NCI-H146 treated with DMSO at 0.1 percent for 48 hours (cell line): ENCODE measurements around the gene OR2K2.
"Not testable (repeated sequence)": the region's sequence is repeated elsewhere in the genome, so short reads cannot be mapped to it uniquely, and the experiment has no call there.

ENCODE experiments used
- DNase-seq: peaks from one replicate; lab custom pipeline; 2025; ENCODE audit not compliant: unreplicated experiment; lab: John Stamatoyannopoulos, UW

Gene OR2K2, protein sequence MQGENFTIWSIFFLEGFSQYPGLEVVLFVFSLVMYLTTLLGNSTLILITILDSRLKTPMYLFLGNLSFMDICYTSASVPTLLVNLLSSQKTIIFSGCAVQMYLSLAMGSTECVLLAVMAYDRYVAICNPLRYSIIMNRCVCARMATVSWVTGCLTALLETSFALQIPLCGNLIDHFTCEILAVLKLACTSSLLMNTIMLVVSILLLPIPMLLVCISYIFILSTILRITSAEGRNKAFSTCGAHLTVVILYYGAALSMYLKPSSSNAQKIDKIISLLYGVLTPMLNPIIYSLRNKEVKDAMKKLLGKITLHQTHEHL

DNA sequence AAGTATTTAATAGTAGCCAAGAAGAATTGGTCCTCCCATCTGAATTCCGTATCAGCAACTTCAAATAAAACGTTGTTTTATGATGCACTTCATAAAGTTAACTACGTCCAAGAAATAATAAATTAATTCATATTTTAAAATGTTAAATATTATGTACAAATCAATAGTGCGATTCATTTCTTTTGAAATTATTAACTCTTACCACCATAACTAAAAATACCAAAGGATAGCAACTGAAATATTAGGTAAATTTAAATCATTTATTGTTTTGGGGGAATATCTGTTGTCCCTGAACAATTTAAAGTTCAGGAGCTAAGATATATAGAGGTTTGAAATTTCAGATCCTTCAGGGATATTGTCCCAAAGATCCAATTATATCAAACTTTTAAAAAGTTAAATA, at the start of gene OR2K2:
Gene OR2K2 (minus strand): TSS at position 101 of the 400 bp plus-strand sequence. CDS start 1,791 bp downstream, outside the sequence.
- no peak for DNase-seq

DNA sequence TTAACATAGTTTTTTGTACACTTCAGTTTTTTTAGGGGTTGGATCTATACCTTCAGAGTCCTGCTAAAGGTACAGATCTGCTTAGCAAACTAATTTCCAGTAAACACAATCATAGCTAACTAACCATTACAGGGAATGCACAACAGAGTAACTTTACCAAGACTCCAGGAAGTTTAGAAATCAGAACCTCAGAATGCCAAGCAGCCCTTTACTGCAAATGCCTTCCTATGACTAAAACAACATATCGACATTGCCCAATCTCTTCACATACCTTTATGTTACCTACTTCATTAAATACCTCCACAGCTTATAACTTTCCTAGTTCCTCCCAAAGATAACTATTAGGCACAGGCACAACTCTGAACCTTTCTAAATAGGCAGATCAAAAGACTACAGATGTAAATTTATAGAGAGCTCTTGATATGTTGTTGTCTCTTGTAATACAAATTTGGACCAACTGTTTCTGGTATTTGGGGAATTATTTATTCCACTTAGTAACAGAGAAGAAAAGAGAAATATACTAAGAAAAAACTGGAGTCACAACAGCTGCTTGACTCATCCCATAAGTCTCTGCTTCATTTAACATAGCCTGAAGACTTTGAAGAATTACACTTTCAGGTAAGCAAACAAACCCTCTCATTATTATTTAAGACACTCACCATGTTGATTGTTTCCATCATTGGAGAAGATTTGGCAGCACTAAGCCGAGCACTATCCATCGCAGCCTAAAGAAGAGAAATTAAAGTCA, 46.0 kb upstream of the OR2K2 start:
- no peak for DNase-seq

DNA sequence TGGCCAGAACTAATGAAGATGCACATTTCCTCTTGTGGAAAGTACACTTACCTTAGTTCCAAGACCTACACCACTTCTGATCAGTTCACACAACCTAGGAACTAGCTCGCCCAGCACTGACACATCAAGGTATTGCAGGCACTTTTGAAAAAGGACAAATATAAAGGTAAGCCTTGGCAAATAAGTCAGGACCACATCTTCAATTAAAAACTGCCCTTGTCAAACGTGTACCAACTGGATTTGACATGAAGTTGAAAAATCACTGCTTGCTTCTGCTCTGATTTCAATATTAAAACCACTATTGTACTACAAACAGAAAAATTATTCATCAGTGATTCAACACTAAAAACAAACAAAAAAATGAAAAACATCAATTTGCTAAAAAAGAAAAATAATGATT, 45.0 kb upstream of the OR2K2 start:
- DNase-seq, result no peak

DNA sequence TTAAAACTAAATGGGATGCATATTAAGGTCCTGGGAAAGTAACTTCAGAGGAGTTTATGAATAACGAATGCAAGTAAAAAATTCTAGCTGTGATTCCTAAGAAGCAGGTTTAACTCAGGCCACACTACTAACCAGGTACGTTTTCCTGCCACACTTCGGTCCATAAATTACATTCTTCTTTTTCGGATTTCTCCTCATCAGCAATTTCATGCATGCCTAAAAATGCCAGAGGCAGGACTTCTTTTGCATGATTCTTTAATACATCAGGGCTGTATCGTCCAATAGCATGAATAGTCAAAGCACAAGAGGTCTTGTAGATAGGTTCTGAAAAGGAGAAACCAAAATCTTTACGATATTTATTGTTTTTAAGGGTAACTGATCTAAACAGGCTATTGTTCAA, 42.3 kb upstream of the OR2K2 start:
- no peak for DNase-seq

DNA sequence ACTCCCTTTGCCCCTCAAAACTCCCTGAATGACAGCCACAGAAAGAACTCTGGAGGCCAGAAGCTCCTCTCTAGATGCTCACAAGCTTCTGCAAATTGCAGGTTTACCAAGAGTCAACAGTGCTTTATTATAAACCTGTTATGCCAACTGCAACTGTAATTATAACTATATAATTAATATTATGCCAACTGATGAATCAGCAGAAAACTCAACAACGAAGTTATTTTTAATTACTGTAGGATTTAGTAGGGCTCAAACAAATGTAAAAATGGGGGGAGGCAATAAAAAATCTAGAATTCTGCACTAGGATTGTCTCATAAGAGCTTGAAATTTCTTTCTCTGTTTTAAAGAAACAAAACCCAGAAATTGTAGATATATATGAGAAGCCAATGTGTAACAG, 37.0 kb upstream of the OR2K2 start:
- DNase-seq, result no peak

DNA sequence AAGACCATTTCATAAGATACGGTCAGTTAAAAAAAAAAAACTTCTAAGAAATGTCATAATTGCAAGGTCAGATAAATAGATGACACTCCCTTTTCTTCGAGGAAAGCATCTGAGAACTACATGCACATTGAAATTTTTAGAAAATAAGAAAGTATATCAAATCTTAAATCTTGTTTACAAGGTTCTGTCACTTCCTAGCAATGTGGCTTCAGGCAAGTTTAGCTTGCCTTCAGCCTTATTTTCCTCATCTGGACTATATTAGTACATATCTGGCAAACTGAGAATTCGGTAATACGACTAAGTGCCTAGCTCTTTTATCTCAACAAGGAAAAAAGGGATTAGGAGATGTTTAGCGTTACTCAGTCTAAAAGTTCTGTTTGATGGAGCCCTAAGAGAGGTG, 32.5 kb upstream of the OR2K2 start:
- no peak for DNase-seq

DNA sequence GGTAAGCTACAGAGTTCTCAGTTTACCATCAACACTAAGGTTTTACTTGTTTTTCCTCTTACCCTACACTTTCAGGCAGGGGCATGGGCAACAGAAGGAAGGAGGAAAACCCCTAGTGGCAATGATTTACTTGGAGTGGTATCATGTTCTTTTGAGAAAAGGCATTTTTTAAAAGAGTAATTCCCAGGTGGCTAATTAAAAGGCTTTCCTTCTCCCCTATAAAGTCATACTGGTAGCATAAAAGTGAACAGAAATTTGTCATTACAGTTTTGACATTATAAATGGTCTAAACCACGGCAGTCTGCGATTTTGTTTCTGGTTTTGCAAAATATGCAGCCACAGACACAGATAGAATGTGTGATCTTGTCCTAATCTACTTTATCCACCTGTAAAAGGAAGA, 30.9 kb upstream of the OR2K2 start:
- no peak for DNase-seq

DNA sequence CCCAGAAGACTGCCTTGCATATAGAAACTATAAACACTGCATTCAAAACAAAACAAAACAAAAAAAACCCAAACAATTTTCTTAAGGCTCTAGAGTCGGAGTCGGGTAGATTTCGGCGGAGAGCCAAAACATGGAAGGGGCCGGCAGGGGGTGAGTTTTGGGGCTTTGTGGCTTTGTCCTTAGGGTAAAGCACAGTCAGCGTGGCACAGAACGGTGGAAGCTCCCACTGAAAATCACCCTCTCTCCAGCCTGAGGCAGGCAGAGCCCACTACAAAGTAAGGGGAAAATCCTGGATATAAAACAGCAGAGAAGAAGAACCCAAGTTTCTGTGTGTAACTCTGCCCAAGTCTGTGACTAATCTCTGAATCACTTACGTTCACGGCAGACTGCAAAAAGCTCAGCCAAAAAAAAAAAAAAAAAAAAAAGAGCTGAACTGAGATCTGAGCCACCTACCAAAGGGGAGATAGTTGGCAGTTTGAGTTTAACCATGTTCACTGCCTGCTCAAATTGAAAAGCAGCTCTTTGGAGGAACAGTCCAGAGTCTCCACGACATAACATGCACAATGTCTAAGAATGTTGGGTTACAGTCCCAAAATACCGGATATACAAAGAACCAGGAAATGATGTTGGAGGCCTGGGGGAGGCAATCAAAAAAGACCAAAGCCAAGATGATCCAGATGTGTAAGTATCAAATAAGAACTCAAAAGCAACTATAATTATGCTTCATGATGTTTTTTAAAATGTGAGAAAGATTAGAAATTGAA, 26.6 kb upstream of the OR2K2 start:
- no peak for DNase-seq

DNA sequence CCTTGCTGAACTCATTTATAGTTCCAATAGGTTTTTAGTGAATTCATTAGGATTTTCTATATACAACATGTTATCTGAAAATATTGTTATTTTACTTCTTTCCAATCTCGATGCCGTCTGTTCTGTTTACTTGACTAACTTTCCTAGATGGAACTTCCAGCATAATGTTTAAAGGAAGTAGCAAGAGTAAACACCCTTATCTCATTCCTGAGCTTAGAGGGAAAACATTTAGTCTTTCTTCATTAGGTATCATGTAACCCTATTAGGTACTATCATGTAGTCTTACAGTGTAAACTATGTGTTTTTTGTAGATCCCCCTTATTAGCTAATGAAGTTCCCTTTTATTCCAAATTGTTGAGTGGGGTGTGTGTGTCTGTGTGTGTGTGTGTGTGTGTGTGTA, 22.5 kb upstream of the OR2K2 start:
- no peak for DNase-seq

DNA sequence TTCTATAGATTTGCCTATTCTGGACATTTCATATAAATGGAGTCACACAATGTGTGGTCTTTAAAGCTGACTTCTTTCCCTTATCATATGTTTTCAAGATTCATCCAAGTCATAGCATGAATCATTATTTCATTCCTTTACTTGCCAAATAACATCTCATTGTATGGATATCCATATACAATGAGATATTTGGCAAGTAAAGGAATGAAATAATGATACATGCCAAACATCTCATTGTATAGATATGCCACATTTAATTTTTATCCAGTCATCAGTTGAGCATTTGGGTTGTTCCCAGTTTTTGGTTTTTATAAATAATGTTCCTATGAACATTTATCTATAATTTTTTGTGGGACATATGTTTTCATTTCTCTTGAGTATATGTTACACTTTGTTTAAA, 20.5 kb upstream of the OR2K2 start:
- DNase-seq, result no peak

DNA sequence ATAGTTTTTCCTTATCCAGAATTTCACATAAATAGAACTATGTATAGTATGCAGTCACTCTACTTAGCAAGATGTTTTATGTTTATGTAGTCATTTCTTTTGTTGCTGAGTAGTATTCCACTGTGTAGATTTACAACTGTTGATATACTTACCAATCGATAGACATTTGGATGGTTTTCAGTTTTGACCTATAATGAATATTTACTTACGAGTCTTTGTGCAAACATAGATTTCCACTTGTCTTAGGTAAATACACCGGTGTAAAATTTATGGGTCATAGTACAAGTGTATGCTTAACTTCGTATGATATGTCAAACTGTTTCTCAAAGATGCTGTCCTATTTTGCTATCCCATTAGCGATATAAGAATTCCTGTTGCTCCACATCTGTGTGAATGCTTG, 19.7 kb upstream of the OR2K2 start:
- DNase-seq, result peak; percentile 2

DNA sequence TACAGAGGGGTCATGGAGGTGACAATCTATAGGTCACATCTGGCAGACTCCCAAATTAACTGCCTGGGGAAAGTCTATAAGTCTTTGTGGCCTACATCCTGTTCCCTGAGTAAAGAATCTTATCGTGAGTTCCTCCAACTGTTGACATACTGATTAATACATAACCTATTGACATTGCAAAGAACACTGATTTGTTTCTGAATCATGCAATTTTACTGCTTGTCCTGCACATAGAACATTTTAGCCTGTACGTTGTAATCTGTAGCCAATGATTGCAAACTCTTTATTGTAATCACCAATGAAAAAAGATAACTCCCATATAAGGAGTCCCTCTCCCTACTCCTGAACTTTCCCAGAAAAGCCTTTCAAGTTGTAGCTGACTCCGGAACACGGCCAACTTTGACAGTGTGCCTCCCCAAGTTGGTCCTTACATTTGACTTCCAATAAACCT, 18.8 kb upstream of the OR2K2 start:
- DNase-seq, result no peak

DNA sequence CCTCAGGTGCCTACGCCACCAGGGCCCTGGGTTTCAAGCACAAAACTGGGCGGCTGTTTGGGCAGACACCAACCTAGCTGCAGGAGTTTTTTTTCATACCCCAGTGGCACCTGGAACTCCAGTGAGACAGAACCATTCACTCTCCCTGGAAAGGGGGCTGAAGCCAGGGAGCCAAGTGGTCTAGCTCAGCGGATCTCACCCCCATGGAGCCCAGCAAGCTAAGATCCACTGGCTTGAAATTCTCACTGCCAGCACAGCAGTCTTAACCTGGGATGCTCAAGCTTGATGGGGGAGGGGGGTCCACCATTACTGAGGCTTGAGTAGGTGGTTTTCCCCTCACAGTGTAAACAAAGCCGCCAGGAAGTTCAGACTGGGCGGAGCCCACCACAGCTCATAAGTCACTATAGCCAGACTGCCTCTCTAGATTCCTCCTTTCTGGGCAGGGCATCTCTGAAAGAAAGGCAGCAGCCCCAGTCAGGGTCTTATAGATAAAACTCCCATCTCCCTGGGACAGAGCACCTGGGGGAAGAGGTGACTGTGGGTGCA, 4.4 kb upstream of the OR2K2 start:
- not testable (repeated sequence) for DNase-seq

DNA sequence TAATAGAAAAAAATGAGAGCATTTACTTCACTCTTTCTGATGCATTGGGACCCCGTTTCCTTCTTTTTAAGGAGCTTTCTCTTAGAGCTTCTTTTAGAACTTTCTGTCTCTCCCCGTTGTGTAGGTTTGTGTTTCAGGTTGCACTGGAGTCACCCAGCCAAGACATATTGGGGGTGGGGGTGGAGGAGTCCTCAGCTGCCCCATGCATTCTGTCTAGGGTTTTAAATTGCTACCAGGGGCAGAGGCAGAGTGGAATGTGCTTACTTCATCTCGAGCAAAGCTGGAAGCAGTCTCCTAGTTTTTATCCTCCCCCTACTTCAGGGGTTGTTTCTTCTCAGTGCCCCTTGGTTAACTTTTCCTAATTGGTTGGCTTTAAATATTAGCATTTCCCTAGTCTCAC, 9.4 kb downstream of the OR2K2 start:
- no peak for DNase-seq

DNA sequence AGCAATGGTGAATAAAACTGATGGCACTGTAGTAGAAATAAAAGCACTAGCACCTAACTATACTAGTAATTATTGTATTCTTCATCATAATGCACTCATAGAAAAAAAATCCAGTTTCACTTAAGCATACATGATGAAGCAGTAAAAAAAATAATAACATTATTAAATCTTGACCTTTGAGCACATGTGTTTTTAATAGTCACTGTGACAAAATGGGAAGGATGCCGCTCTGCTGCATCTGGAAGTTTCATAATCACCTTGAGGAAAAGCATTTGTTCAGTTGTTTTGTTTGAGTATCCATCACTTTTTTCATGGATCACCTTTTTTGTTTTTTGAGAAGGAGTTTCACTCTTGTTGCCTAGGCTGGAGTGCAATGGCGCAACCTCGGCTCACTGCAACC, 13.2 kb downstream of the OR2K2 start:
- no peak for DNase-seq

DNA sequence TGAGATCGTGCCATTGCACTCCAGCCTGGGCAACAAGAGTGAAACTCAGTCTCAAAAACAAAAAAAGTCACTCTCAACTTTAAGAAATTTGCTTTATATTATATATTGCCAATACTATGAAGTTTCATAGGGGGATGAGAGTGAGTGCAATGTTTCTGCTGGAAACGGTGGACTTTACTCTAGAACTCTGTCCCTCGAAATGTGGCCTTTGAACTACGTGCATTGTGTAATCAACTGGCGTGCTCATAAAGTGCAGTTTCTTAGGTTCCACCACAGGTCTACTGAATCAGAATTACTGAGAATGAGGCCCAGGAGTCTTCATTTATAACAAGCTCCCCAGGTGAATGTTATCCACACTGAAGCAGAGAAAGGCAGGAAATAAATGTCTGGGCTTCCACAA, 24.1 kb downstream of the OR2K2 start:
- DNase-seq, result no peak

DNA sequence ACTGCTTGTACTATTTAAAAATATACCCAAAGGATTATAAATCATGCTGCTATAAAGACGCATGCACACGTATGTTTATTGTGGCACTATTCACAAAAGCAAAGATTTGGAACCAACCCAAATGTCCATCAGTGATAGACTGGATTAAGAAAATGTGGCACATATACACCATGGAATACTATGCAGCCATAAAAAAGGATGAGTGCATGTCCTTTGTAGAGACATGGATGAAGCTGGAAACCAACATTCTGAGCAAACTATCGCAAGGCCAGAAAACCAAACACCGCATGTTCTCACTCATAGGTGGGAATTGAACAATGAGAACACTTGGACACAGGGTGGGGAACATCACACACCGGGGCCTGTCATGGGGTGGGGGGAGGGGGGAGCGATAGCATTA, 26.0 kb downstream of the OR2K2 start:
- not testable (repeated sequence) for DNase-seq

DNA sequence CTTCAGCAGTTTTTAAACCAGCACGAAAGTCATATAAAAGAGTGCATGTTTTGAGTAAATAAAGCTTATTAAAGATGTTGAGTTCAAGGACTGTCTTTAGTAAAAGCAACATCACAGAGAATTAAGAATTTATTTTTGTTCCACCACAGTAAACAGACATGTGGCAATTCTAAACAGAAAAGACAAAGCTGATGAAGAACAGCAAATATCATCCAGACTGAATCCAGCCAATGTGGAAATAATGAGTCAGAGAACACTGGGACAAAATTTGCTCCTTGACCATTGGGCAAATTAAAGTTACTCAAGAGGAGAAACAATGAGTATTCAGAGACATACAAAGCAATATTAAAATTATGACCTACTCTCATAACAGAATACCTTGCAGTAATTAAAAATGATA, 28.8 kb downstream of the OR2K2 start:
- no peak for DNase-seq

DNA sequence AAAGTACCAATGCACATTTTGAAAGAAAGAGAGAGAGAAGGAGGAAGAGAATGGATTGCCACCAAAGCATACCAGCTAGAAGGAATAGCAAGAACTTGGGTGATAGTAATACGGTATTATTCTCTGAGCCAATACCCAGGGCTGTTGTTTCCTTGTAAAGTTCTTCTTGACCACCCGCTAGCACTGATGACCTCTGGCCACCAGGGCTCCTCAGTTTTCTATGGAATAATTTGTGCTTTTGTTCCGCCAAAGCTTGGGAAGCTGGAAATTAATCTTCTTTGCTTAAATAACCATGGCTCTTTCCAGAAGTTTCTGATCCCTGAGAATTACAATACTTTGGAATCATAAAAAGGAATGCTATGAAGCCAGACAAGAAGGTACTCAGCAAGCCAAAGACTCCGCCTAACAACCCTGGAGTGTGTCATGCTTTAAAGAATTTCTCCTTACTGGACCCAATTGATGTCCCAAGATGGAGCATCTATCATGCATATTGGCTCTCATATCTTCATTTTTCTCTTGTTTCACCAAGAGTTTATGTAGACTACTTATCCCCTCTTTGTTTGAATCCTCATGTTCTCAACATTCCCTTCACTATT, 29.8 kb downstream of the OR2K2 start:
- no peak for DNase-seq

DNA sequence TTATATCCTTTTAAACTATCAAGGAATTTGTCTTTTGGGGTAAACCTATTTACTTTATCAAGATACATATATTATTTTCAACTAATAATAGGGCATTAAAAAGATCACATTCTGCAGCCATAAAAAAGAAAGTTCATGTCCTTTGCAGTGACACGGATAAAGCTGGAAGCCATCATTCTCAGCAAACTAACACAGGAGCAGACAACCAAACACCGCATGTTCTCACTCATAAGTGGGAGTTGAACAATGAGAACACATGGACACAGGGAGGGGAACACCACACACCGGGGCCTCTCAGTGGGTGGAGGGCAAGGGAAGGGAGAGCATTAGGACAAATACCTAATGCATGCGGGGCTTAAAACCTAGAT, 30.4 kb downstream of the OR2K2 start:
- DNase-seq, result not testable (repeated sequence)
